ENCODE results near the gene RPS6KB2.
"Not testable (repeated sequence)": the region's sequence is repeated elsewhere in the genome, so short reads cannot be mapped to it uniquely, and the experiment has no call there.

Gene RPS6KB2

DNA sequence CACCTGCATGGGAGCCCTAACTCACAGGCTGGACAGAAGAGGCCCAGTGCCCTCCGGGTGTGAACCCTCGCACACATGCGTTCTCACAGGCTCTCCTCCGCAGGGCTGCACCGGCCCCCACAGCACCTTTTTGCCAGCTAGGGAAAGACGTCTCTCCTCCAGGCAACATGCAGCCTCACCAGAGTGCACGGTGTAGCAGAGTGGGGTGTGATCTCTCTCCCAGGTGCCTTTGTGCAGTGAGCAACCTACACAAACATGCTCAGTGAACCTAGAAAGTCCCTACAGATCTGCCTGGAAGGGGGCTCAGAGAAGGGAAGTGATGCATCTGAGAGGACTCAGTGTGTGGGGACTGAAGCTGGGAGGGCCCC, 16.5 kb upstream of the RPS6KB2 start:
- no peak for DNase-seq

DNA sequence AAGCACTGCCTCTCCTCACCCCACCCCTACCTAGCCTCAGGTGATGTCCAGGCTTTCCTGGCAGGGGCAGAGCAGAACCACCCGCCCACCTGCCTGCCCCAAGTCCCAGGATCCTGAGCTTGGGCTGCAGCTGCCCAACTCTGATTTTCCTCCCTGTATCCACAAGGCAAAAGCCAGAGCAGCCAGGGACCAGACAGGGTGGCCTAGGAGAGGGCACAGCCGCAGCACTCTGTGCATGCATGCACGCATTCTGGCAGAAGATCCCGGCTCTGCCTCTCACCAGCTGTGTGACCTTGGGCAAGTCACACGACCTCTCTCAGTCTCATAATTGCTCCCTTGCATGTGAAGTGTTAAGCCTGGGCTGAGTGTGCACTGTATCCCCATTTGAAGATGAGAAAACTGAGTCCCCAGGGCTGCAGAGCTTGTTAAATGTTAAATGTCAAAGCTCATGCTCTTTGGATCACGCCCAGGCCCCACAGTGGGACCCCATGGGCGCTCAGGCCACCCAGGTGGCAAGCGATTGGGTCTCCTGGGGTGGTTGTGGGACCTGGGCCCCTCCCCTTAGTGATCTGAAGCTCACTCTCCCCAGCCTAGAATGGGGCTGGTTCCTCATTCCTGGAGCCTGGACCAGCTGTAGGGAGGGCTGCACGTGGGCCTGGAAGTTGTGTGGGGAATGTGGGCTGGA, 15.7 kb upstream of the RPS6KB2 start:
- DNase-seq: no peak

DNA sequence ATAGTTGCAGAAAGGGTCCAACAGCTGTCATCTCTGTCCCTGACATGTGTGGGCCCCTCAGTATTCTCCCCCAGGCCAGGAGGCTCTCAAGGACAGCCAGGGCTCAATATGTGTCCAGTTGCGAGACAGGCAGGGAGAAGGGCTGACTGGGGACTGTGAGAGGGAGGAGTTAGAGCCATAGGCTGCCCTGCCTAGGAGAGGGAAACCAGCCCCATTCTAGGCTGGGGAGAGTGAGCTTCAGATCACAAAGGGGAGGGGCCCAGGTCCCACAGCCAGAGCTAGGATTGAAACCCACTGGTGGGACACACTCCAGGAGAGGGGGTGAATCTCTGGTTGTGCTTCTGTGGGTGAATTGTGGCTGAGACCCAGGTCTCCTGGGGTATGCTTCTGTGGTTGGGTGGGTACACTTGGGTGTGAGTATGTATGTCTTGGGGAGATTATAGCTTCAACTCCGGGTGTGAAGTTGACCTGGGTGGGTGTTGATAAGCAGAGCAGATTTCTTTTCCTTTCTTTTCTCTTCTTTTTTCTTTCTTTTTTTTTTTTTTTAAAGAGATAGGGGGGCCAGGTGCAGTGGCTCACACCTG, 14.9 kb upstream of the RPS6KB2 start:
- DNase-seq: no peak

DNA sequence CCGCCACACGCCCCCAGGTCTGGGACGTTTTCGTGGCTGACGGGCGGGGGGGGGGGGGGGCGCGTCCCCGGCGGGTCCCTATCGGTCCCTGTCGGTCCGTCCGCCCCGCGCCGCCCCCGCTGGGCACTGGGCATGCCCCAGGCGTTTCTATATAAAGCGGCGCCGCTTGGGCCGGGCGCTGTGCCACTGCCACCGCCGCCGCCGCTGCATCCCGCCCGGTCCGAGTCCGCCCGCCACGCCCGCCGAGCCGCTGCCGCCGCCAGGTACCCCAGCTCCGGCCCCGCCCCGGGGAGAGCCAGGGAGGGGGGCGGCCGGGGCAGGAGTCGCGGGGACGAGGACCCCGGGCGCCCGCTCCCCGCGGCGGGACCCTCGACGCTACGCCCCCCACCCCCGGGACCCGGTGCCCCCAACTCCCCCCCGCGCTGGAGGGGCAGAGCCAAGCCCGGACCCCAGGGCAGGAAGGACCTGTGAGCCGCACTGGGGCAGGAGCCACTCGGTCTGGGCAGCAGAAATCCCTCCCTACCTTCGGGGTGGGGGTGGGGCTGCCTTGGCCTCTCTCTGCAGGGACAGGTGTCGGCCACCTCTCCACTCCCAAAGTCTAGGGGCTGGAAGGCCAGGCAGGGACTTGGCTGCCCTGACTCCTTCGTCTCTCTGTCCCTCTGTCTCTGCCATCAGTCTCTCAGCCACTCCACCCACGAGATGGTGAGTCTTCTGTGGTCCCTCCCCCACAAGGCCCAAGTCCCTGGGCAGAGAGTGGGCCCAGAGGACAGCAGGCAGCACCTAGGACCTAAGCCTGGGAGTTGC, 12.6 kb upstream of the RPS6KB2 start, which contains the start of gene CARNS1:
Gene CARNS1 (plus strand): TSS at position 178 of the 804 bp plus-strand sequence. CDS start 522 bp downstream, at position 700.
- no peak for DNase-seq

DNA sequence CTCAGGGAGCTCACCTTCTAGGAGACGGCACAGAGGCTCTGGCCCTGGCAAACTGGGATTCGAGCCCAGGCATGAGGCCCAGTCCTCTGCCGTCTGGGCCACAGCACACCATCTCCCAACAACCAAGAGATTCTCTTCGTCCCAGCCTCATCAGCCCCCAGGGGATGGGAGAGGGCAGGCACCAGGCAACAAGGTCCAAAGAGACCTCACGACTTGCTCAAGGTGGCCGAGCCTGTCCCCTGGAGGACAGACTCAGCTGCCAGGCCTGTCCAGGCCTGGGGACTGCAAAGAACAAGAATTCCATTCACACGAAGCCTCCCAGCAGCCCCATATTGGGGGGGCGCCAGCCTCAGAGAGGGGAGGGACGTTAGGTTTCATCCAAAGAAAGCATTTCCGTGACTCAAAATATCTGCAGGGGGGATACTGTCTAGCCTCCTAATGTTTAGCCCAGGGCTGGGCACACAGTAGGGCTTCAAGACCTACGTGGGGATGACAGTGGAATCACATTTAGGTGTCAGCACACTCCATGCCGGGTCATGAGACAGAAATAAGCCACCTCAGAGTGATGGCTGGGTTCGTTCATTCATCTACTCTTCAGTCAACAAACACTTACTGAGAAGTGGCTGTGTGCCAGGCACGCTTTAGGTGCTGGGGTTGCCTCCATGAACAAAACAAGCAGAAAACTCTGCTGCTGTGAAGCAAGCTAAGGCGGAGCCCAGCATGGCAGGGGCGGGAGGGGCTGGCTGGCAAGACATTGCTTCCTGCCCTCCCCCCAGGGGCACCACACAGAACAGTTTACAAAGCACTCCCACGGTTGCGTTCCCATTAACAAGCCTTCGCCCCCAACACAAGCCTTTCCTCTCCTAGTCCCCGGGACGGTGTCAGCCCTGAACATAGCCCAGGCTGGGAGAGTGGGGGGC, 11.6 kb upstream of the RPS6KB2 start:
- no peak for DNase-seq

DNA sequence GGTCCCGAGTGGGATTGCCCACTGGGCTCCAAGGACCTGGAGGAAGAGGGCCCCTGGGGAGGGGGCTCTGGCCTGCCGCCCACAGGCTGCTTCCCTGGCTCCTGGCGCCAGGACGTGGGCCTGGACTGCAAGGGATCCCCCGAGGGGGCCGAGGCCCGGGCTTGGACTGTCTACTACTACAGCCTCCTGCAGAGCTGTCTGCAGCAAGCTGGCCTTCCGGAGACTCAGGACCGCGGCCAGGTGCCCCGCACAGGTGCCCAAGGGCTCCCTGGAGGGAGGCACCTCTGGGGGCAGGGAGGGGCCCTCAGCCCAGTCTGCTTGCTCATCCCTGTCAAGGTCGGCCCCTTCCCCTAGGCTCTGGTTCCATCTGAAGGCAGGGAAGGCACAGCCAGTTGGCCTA, 10.9 kb upstream of the RPS6KB2 start:
- no peak for DNase-seq

DNA sequence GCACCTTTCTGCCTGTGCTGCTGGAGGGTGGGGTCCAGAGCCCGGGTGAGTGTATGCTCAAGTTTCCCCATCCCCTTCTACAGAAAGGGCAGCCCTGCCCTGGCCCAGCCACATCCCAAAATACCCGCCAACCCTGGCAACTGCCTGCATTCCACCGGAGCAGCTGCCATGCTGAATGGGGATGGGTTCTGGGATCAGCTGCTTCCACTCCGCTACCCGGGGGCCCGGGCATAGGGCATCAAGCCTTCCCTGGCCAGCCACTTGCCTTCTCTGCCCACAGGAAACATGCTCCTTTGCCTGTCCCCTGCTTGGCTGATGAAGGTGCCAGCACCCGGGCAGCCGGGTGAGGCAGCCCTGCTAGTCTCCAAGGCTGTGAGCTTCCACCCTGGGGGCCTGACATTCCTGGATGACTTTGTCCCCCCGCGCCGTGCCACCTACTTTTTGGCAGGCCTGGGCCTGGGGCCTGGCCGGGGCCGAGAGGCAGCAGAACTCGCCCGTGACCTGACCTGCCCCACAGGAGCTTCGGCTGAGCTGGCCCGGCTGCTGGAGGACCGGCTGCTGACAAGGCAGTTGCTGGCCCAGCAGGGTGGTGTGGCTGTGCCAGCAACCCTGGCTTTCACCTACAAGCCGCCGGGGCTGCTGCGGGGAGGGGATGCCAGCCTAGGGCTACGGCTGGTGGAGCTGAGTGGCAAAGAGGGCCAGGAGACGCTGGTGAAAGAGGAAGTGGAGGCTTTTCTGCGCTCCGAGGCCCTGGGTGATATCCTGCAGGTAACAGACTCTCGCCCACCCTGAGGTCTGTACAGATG, 9.6 kb upstream of the RPS6KB2 start:
- no peak for DNase-seq

DNA sequence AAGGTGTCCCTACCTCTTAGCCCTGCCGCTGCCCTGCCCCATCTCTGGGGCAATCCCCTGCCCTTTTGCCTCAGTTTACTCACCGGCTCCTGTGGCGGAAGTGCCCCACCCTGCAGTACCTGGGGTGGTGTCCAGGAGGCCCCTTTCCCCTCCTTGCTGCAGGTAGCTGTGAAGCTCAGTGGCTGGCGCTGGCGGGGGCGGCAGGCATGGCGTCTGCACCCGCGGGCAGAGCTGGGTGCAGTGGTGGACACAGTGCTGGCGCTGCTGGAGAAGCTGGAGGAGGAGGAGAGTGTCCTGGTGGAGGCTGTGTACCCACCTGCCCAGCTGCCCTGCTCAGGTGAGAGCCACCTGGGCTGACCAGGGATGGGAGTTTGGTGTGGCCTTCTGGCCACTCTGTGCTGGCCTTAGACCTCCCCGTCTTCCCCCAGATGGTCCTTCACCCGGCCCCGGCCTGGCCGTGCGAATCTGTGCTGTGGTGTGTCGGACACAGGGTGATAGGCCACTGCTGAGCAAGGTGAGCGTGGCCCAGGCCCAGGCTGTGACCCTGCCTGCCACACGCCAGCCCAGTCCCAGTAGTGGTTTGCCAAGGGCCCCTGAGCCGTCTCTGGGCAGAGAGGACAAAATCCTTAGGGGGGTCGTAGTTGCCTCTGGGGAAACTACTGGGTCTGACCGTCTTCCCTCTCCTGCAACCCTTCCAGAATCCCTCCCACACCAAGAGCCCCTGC, 8.8 kb upstream of the RPS6KB2 start:
- no peak for DNase-seq

DNA sequence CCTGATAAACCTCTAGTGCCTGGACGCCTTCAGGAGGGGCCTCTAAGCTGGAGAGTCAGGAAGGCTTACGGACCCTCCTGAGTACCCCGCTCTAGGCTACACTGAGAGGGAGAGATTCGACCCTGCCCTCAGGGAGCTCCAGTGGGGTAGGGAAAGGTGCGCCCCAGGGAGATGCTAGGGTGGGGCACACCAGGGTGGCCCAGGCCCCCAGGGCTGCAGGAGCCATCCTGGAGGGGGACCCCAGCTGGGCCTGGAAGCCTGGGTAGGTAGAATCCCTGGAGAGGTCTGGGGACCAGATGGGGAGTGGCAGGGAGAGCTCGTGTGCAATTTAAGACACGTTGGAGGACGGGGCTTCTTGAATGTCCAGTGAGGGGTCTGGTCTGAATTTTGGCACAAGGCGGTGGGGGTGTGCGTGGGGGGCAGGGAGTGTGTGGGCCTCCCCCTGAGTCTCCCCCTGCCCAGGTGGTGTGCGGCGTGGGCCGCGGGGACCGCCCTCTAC, 8.1 kb upstream of the RPS6KB2 start:
- no peak for DNase-seq

DNA sequence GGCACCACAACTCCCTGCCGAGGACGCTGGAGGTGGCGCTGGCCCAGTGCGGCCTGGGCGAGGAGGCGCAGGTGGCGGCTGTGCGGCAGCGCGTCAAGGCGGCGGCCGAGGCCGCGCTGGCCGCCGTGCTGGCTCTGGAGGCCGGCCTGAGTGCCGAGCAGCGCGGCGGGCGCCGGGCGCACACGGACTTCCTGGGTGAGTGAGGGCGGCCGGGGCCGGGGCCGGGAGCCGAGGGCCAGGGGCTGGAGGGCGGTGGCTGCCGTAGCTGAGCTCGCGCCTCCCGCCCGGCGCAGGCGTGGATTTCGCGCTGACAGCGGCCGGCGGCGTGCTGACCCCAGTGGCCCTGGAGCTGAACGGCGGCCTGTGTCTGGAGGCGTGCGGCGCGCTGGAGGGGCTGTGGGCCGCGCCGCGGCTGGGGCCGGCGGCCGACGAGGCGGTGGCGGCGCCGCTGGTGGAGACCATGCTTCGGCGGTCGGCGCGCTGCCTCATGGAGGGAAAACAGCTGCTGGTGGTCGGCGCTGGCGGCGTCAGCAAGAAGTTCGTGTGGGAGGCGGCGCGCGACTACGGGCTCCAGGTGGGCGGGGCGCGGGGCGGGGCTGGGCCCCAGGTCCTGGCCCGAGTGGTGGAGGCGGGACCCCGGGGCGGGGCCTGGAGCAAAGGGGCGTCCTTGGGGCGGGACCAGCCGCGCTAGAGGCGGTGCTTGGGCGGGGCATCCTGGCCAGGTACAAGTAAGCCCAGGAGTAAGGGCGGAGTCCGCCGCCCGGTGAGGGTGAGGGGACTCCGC, 7.5 kb upstream of the RPS6KB2 start:
- peak; percentile 89 to 90 for DNase-seq

DNA sequence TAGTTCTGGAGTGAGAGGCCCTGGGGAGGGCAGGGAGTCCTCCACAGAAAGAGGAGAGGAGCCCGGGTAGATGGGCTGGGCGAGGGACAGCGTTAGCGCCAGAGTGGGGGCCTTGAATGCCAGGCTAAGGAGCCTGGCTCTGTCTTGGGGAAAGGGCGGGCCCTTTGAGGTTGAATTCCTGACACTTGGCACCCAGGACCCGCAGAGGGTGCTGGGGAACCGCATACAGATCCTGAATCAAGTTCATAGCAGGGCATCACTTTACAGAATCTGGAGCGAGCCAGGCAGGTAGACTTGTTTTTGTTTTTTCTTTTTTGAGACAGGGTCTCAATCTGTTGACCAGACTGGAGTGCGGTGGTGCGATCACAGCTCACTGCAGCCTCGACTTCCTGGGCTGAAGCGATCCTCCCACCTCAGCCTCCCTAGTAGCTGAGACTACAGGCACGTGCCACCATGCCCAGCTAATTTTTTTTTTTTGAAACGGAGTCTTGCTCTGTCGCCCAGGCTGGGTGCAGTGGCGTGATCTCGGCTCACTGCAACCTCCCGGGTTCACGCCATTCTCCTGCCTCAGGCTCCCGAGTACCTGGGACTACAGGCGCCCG, 6.8 kb upstream of the RPS6KB2 start:
- DNase-seq: no peak

DNA sequence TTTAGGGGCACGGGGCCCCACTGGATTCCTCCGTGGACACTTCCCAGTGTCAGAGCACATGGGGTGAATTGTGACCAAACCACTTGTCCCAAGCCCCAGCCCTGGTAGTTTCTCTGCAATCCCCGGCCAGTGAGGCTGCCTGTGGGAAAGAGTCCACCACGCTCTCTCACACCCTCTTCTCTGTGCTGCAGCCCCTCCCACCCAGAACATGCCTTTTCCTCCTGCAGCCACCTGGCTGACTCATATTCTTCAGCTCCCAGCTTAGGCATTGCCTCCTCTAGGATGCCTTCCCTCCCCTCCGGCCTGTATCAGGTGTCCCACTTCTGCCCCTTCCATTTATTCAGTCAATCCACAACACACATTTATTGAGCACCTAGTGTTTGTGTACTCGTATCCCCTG, 5.4 kb upstream of the RPS6KB2 start:
- DNase-seq: no peak

DNA sequence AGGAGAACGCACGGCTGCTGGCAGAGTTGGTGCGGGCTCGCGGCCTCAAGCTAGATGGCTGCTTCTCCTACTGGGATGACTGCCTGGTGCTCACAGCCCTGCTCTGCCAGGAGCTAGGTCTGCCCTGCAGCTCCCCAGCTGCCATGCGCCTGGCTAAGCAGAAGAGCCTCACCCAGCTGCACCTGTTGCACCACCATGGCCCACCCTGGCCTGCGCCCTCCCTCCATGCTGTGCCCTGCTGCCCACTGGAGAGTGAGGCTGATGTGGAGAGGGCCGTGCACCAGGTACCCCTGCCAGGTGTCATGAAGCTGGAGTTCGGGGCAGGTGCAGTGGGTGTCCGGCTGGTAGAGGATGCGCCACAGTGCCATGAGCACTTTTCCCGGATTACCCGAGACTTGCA, 4.8 kb upstream of the RPS6KB2 start:
- no peak for DNase-seq

DNA sequence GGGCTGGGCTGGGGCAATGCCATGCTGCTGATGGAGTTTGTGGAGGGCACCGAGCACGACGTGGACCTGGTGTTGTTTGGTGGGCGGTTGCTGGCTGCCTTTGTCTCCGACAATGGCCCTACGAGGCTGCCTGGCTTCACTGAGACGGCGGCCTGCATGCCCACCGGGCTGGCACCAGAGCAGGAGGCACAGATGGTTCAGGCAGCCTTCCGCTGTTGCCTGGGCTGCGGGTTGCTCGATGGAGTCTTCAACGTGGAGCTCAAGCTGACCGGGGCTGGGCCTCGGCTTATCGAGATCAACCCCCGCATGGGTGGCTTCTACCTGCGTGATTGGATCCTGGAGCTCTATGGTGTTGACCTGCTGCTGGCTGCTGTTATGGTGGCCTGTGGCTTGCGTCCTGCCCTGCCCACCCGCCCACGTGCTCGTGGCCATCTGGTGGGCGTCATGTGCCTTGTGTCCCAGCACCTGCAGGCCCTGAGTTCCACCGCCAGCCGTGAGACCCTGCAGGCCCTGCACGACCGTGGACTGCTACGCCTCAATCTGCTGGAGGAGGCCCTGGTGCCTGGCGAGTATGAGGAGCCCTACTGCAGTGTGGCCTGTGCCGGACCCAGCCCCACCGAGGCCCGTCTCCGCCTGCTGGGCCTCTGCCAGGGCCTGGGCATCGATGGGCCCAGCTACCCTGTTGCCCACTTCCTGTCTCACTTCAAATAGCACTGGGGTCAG, 4.2 kb upstream of the RPS6KB2 start:
- DNase-seq: no peak

DNA sequence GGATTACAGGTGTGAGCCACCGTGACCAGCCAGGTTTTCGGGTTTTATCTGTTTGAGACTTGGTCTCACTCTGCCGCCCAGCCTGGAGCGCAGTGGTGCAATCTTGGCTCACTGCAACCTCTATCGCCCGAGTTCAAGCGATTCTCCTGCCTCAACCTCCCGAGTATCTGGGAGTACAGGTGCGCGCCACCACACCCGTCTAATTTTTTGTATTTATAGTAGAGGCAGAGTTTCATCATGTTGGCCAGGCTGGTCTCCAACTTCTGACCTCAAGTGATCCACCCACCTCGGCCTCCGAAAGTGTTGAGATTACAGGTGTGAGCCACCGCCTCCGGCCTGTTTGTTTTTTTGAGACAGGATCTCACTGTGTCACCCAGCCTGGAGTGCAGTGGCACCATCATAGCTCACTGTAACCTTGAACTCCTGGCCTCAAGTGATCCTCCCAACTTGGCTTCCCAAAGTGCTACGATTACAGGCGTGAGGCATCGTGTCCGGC, 882 bp upstream of the RPS6KB2 start:
- not testable (repeated sequence) for DNase-seq

DNA sequence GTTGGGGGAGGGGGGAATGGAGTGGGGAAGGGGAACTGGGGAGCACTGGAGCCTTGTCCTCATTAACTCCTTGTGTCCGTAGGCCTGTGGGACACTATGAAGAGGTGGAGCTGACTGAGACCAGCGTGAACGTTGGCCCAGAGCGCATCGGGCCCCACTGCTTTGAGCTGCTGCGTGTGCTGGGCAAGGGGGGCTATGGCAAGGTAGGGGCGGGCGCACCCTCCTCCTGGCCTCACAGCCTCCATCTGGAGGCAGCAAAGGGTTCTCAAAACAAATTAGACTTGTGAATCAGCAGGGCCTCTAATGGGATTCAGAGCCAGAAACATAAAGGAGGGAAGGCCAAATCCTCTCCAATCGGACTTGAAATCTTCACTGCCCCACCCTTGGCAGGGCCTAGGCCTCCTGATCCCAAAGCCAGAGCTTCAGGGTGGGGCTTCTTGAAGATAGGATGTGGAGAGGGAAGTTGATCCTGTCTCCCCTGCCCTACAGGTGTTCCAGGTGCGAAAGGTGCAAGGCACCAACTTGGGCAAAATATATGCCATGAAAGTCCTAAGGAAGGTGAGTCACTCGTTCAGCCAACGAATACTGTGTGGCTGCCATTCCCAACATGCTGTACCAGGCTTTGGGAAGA, 859 bp downstream of the RPS6KB2 start:
- no peak for DNase-seq

DNA sequence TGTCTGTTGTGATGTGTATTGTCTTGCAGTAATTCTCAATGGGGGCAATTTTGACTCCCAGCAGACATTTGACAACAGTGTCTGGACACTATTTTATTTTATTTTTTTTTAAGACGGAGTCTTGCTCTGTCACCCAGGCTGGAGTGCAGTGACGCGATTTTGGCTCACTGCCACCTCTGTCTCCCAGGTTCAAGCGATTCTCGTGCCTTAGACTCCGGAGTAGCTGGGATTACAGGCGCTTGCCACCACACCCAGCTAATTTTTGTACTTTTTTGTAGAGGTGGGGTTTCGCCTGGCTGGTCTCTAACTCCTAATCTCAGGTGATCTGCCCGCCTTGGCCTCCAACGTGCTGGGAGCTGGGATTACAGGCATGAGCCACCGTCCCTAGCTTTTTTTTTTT, 1.4 kb downstream of the RPS6KB2 start:
- DNase-seq: no peak

All from NCI-H1930 (cell line).